Ureter (tissue), 1 donor: ENCODE data around the gene CACNA1E. TPM values are rescaled to one million over a fixed set of nuclear protein-coding genes. Genes with fewer than 3 reads are reported as not detected.

Source experiments
- DNase-seq: peaks from one replicate; pipeline ENCODE4 v3.0.0-alpha.2; 2020; ENCODE audit warnings: low spot score
- total RNA-seq: library from RNA; stranded (reverse); gene quantifications from one replicate; pipeline ENCODE4 v1.2.4, GENCODE V29; 2023
- donor health status: DM: yes; HTN: yes; CAD: no.

Gene CACNA1E
- total RNA-seq, 1 donor from 2014 or later: not detected

DNA sequence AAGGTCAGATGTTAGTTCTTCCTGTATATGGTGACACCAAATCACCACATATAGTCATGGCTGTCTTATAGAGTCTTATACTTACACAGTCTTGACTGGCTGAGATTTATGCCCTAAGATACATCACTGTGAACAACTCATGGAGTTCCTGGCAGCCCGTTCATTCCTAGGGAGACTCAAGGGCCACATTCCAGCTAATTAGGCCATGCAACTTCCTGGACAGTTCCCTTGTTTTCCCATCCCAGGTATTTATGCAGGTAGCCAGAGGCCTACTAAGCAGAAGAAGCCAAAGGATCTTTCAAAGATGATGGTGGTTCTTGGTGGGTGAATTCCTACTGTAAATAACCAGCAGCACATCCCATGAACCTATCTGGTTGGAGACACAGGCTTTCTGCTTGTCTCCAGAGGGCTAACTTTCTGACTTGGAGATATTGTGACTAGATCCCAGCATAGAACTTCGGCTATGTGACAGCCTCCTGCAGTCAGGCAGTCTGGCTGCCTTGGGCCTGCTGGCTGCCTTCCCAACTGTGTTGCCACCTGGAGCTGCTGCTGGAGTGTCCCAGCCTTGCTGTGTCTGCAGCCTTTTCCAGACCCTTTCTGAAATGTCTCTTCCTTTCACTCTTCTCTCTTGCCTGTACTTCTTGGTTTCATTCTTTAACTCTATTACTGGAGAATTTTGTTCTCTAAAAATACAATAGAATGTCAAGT is 283.8 kb downstream of the CACNA1E start:
- no peak for DNase-seq

GRCh38 chr1:181768211-181768929 is 285.1 kb downstream of the CACNA1E start:
- DNase-seq: no peak

DNA sequence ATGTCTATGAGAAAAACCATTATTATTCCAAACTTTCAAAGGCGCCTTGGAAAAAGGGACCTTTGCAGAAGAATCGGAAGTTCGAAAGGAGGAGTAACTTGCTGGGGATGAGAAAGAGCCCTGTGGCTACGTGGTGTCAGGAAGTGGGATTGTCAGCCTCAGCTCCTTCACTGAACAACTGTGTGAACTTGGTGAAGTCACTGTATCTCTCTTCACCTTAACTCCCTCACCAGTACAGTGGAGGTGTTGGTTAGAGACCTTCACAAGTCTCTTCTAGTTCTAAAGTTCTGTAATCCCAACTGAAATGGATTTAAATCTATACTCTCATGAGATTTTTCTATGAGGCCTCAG is 285.6 kb downstream of the CACNA1E start:
- DNase-seq: no peak

DNA sequence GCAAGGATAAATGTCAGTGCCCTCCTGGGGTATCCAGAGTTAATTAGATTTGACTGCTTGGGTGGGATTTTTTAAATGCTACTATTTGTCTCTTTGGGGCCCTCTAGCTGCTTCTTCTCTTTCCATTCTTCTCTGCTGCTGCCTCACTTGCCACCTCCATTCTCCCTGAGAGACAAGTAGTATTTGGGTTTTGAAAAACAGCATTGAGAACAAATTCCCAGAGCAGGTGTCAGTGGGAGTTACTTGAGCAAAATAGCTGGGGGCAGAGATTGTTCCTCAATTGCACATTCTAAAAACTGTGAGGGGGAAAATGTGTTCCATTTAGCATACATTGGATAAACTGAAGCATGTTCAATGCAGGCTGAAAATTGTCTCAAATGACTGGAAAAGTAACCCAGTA is 286.5 kb downstream of the CACNA1E start:
- no peak for DNase-seq

DNA sequence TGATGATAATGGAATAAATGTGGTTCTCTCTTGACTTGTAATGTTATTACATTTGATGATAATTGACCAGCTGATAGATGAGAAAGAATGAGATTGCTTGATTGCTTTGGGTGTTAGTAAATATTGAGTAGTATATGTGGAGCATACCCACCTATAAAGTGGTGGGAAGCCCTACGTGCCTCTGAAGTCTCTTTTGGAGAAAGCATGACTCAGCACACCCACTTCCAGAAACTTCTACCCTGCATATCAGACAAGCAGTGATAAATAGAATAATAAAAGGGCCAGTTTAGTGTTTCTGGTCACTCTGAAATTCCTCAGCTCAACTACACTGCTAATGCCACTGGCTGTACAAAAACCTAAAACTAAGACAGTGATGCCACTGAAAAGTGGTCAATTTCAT is 289.4 kb downstream of the CACNA1E start:
- DNase-seq: no peak

DNA sequence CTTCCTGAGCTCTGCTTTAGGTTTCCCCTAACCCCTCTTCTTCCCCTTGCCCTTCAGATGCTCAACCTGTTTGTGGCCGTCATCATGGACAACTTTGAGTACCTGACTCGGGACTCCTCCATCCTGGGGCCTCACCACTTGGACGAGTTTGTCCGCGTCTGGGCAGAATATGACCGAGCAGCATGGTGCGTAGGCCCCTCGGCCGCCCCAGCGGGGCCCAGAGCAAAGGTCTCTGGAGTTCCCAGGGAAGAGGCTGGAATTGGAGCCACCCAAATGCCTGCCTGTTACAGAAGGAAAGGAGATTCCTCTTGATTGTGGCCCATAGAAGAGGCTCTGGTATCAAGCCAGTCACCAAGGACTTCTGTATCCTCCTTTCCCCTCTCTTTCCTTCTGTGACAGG is 292.7 kb downstream of the CACNA1E start:
- no peak for DNase-seq

DNA sequence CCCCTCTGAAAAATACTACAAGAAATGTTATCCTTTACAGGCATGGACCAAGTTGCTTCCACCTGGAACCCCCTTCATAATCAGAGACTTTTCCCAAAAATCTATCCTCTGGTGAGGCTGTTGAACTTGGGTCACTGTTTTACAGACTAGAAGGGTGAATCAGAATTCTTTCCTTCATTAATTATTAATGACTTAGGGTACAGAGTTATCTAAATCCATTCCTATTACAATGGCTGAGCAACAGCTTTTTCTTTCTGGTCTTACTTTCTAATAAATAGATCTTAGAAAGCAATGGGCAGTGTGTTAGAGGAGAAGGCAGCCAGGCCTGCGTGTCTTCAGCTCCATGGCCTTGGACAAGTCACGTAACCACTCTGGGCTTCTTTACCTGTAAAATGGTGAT is 294.0 kb downstream of the CACNA1E start:
- no peak for DNase-seq

- DNase-seq: no peak
These were observed 294.5 kb downstream of the CACNA1E start for GRCh38 chr1:181777812-181778211.

GRCh38 chr1:181778640-181779260 is 295.4 kb downstream of the CACNA1E start:
- no peak for DNase-seq

DNA sequence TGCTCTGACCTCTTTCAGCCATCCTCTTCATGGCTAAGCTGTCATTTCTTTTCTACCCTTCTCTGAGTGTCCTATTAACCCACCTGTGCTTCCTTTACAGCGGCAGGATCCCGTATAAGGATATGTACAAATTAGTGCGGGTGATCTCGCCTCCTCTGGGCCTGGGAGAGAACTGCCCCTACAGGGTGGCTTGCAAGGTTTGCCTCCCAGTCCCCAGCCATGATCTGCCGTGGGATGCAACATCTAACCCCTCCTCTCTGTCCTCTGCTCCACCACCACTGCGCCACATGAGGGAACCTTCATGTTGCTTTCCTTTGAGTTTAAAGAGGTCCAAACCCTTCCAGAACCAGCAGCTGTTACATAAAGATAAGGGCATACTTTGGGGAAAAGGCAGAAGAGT is 296.0 kb downstream of the CACNA1E start:
- no peak for DNase-seq

DNA sequence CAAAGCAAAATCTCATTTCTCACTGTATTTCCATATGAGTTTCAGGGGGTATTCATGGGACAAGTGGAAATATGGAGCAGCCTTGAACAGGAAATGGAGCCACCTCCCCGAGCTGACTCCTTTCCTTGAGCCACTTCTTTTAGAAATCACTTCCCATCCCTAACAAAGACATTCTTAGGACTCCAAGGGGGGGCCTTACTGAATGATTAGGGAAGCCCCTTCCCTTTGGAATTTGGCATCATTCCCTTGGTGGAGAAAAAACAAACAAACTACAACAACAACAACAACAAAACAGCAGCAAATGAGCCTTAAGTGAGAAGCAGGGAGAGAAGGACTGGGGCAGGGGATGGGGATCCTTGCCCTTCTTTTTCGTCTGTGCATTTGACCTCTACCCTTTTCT is 299.9 kb downstream of the CACNA1E start:
- DNase-seq: no peak

DNA sequence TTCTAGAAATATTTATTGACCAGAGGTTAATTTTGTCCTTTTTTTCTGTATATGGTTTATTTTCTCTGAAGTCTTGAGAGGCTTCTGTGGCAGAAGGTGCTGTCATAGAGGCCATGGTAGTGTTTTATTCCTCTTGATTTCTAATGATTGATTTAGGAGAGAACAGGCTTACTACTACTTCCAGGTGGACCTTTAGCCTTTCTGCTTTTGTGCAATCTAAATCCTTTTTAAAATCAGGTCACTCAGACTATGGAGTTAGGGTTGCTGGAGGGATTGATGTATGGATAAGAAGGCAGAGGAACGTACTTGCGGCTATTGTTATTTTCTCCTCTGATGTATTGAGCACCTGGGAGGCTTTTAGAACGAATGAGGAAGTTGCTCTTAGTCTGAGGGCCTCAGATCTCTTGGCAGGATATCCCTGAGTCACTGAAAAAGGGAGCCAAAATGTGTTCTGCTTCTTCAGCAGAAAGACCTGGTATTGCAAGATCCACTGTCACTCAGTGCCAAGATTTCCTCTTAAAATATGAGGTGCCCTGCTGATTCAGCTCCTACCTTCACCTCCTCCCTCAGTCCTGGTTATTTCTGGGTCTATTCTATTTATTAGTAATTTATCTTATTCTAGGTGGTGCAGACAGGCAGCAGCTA is 300.8 kb downstream of the CACNA1E start:
- DNase-seq: no peak

DNA sequence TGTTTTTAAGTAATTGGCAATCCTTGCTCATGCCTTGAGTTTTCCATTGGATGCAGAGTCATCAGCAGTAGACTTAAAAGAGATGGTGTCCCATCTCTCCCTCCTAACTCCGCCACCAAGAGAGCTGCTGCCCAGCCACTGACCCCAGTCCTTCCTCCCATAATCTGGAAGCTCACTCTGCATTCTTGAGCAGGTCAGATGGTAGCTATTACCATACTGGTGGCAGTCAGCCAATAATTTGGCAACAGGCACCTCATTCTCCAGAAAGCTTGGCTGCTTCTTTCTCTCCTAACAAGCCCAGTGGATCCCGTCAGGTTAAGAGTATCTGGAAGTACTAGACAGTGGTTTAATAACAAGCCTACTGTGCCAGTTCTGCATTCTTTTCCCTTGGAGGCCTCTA is 306.1 kb downstream of the CACNA1E start:
- DNase-seq: no peak

GRCh38 chr1:181791721-181792120 is 308.4 kb downstream of the CACNA1E start:
- DNase-seq: no peak

GRCh38 chr1:181793831-181794230 is 310.5 kb downstream of the CACNA1E start:
- no peak for DNase-seq

DNA sequence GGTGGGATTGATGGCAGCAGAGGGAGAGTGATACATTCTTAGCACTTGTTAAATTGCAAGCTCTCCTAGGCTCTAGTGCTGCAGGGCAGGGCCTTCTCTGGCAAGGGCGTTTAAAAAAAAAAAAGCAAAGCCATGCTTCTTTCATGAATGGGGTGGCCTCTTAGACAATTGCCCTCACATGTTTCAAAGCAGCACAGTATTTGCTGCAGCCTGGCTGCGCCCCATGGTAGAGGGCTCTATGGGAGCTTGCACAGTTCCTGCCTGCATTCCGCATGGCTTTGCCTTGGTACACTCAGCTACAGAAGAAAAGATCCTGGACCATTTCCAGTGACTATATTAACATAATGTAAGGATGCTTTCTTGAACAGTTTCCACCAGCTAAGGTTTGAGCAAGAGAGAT is 311.0 kb downstream of the CACNA1E start:
- no peak for DNase-seq

DNA sequence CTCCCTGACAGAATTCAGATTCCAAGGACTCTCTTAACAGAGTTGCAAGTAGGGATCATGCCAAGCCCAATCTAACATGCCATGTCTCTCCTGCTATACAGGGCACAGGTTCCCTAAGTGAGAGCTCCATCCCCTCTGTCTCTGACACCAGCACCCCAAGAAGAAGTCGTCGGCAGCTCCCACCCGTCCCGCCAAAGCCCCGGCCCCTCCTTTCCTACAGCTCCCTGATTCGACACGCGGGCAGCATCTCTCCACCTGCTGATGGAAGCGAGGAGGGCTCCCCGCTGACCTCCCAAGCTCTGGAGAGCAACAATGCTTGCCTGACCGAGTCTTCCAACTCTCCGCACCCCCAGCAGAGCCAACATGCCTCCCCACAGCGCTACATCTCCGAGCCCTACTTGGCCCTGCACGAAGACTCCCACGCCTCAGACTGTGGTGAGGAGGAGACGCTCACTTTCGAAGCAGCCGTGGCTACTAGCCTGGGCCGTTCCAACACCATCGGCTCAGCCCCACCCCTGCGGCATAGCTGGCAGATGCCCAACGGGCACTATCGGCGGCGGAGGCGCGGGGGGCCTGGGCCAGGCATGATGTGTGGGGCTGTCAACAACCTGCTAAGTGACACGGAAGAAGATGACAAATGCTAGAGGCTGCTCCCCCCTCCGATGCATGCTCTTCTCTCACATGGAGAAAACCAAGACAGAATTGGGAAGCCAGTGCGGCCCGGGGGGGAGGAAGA is 315.0 kb downstream of the CACNA1E start:
- DNase-seq: no peak

DNA sequence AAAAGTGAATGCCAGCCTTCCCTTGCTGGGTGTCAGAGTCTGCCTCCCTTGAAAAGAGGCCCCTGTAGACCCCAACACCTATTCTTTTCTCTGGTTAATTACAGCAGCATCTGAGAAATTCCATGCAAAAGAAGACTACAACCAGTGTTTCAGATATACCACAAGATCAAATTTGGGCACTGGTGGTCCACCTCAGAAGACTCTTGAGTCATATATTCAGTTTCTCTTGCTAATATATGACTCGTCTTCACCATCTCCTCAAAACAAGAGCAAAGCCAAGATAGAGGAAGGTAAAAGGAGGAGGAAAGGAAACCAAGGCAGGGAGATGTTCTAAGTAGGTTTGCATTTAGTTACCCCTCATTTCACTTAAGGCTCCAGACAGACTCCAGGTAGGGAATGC is 318.3 kb downstream of the CACNA1E start:
- no peak for DNase-seq

DNA sequence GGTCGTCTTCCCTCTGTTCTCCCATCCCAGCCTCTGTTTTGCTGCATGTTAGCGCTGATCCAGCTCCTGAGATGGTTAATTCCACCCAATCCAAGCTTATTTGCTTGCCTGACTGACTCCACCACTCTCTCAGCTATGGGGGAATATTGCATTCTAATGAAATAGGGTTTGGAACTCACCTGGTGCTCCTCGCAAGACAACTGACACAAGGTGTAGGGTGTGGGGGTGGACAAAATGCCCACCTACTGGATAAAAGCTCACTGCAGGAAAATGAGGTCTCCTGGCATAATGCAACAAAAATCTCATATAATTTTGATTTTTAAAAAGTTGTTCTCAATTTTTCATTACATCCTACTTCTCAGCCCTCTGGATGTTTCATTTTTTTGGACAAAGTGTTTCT is 319.1 kb downstream of the CACNA1E start:
- no peak for DNase-seq

DNA sequence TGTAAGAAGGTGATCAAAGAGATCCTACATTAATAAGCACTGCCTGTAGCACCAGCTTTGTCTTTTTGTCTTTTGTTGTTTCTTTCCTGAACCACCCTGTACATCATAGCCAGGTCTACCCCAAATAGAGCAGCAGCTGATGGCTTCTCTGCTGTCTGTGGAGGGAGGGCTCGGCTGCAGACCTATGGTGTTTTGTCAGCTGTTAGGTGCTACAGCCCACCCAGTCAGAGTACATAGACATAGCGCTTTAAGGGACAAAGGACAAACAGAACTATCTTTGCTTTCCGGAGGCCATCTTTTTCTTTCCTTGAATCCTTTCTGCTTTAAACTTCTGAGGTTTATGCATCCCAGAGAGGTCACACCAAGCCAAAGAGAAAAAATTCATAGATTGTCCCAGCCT is 320.1 kb downstream of the CACNA1E start:
- no peak for DNase-seq

DNA sequence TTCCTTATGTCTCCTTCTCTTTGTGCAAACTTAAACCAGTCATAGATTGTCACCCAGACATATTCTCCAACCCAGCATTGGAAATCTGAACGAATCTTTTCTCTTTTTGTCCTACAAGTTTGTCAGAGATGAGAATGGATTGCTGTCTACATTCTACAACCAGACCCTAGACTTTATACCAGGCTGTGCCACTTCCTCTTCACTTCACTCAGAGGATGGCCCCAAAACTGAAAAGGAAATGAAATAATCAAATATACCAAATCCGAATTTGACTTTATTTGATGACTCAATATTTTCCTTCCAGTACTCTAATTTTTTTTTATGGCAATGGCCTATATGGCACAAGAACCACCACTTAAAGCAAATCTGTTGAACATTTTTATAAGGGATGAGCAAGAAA is 321.7 kb downstream of the CACNA1E start:
- no peak for DNase-seq

- DNase-seq: no peak
These were observed 323.4 kb downstream of the CACNA1E start for GRCh38 chr1:181806746-181807145.
